K562 (cell line): ENCODE measurements around the gene LILRA6. TPM values are rescaled to one million over a fixed set of nuclear protein-coding genes. Genes with fewer than 3 reads are reported as not detected.

Experiments used
- EP400 ChIP-seq: fragments of 450-650 bp; IDR thresholded peaks from 2 replicates; pipeline ENCODE4 v1.6.1; 2017; ENCODE audit warnings: antibody characterized with exemption, mild to moderate bottlenecking, moderate library complexity
- FIP1L1 ChIP-seq: fragments of 200-400 bp; formaldehyde crosslinking; IDR thresholded peaks from 2 replicates; pipeline ENCODE4 v1.6.1; 2018; ENCODE audit warnings: mild to moderate bottlenecking, low read depth, low read length; ENCODE audit not compliant: poor library complexity, severe bottlenecking
- HDAC3 ChIP-seq: fragments of 450-650 bp; IDR thresholded peaks from 2 replicates; pipeline ENCODE4 v1.6.1; 2018; ENCODE audit warnings: borderline replicate concordance, mild to moderate bottlenecking, moderate library complexity; ENCODE audit not compliant: partially characterized antibody
- ILK ChIP-seq: fragments of 450-650 bp; IDR thresholded peaks from 2 replicates; pipeline ENCODE4 v1.6.1; 2016; ENCODE audit warnings: missing genetic modification characterization, low read depth, mild to moderate bottlenecking, missing compliant biosample characterization, moderate library complexity, borderline replicate concordance
- MCM7 ChIP-seq, 2 experiments: fragments of 450-650 bp; IDR thresholded peaks; 2 replicates each; pipeline ENCODE4 v1.6.1; 2016 to 2018
- NCOR1 ChIP-seq: fragments of 450-650 bp; IDR thresholded peaks from 2 replicates; pipeline ENCODE4 v1.6.1; 2016; ENCODE audit warnings: mild to moderate bottlenecking, moderate library complexity
- NEUROD1 ChIP-seq: fragments of 150-350 bp; IDR thresholded peaks from 2 replicates; pipeline ENCODE4 v1.6.1; 2014; ENCODE audit warnings: borderline replicate concordance, low read length, low read depth; ENCODE audit not compliant: partially characterized antibody
- POLR2G ChIP-seq: fragments of 200-400 bp; formaldehyde crosslinking; IDR thresholded peaks from 2 replicates; pipeline ENCODE4 v1.6.1; 2017; ENCODE audit warnings: low read depth, mild to moderate bottlenecking, antibody characterized with exemption, low read length, moderate library complexity
- RBM14 ChIP-seq: fragments of 200-400 bp; formaldehyde crosslinking; IDR thresholded peaks from 2 replicates; pipeline ENCODE4 v1.6.1; 2018; ENCODE audit warnings: low read depth, mild to moderate bottlenecking, low read length, moderate library complexity, borderline replicate concordance; ENCODE audit not compliant: insufficient read depth
- RFX5 ChIP-seq: IDR thresholded peaks from 2 replicates; pipeline ENCODE4 v1.6.1; 2011; ENCODE audit warnings: low read depth, mild to moderate bottlenecking, improper control_type of control experiment, low read length
- SREBF2 ChIP-seq: sonication (generic); formaldehyde crosslinking; IDR thresholded peaks from 2 replicates; pipeline ENCODE4 v1.4.0; 2020; ENCODE audit warnings: mild to moderate bottlenecking, missing genetic modification reagents
- TRIM28 ChIP-seq: fragments of 450-650 bp; IDR thresholded peaks from 2 replicates; pipeline ENCODE4 v1.6.1; 2017
- ZBTB43 ChIP-seq: sonication (generic); formaldehyde crosslinking; IDR thresholded peaks from 2 replicates; pipeline ENCODE4 v1.8.0; 2023; ENCODE audit warnings: mild to moderate bottlenecking, missing genetic modification reagents
- ZNF280A ChIP-seq: fragments of 450-650 bp; IDR thresholded peaks from 2 replicates; pipeline ENCODE4 v1.6.1; 2018; ENCODE audit warnings: mild to moderate bottlenecking, low read depth; ENCODE audit not compliant: partially characterized antibody
- ZNF511 ChIP-seq: sonication (generic); formaldehyde crosslinking; IDR thresholded peaks from 2 replicates; pipeline ENCODE4 v1.8.0; 2022; ENCODE audit warnings: mild to moderate bottlenecking, missing genetic modification reagents
- polyA plus RNA-seq, 8 experiments: library from polyadenylated mRNA; depleted of rRNA in 4 of 8; stranded (reverse) in 5 of 8; unstranded in 3 of 8; fragments of >200 nt; fragmentation: Nextera tagmentation in 2 of 8; fragmentation: Illumina TruSeq in 1 of 8; extraction: Ambion mirVana in 2 of 8; extraction: Trizol in 1 of 8; gene quantifications; 2 replicates each; pipeline versions ENCODE4 v1.2.1 to v1.2.3, GENCODE V29; 2011 to 2014; ENCODE audit warnings: inconsistent platforms in 1 of 8, missing spikeins in 1 of 8
- total RNA-seq, 7 experiments: library from RNA; depleted of rRNA in 6 of 7; stranded (reverse); fragments of >200 nt in 6 of 7; fragmentation: Illumina TruSeq in 2 of 7; extraction: Trizol in 2 of 7; gene quantifications; 2 replicates each; pipeline versions ENCODE4 v1.2.1 to v1.2.3, GENCODE V29; 2011 to 2021; ENCODE audit warnings: low replicate concordance in 1 of 7

The LILRA6 gene
- total and polyA plus RNA-seq, 9 of the 15 experiments (the other 6 are each of a cell fraction or from before 2014, with no cell fraction given): 0.03 TPM; not detected in 8

- TF ChIP-seq ILK (tag): no peak
- TF ChIP-seq SREBF2 (CRISPR knock-in tag): no peak
- TF ChIP-seq EP400: no peak
- no peak for TF ChIP-seq ZNF280A
- TF ChIP-seq POLR2G: peak; percentile 89
- peak; percentile 76 for TF ChIP-seq FIP1L1
- TF ChIP-seq ZNF511 (CRISPR knock-in tag): peak; percentile 33; the same call in 1 of the 2 replicates
- 0 out of 2 replicates have a peak, but pooled peaks have one; percentile 26 for TF ChIP-seq RBM14
- TF ChIP-seq NCOR1: no peak
- no peak for TF ChIP-seq NEUROD1
- TF ChIP-seq RFX5: no peak
- TF ChIP-seq MCM7 (IDR thresholded peaks at IDR 0.05): no peak
- peak; percentile 32 for TF ChIP-seq ZBTB43 (CRISPR knock-in tag)
- no peak for TF ChIP-seq TRIM28
- no peak for TF ChIP-seq HDAC3
Observed at GRCh38 chr19:54209058-54209810, 33.4 kb downstream of the LILRA6 start (continued).
